Upper lobe of left lung (tissue), 6 donors: ENCODE results near the gene OTOF. TPM values are rescaled to one million over a fixed set of nuclear protein-coding genes. Genes with fewer than 3 reads are reported as not detected.

Experiments
- ATAC-seq, 2 donors: fragments of 200-7000 bp; cut with Tn5 transposase; one replicate each; pipeline ENCODE4 v1.9.1; 2022; ENCODE audit warnings: mild to moderate bottlenecking in 2 of 2, moderate library complexity in 2 of 2; ENCODE audit not compliant: low FRiP score in 2 of 2
- DNase-seq, 2 donors: peaks; one replicate each; pipeline ENCODE4 v3.0.0-alpha.2; 2019 to 2020
- H3K27ac ChIP-seq, 4 donors: fragments of 200-600 bp; sonication (generic); one replicate each; pipeline ENCODE4 v1.5.1; 2016 to 2019
- H3K27me3 ChIP-seq, 4 donors: fragments of 200-600 bp; sonication (generic); one replicate each; pipeline ENCODE4 v1.5.1; 2017 to 2019
- H3K36me3 ChIP-seq, 4 donors: fragments of 200-600 bp; sonication (generic); one replicate each; pipeline ENCODE4 v1.5.1; 2016 to 2019
- H3K4me1 ChIP-seq, 4 donors: fragments of 200-600 bp; sonication (generic); one replicate each; pipeline ENCODE4 v1.5.1; 2018 to 2019
- H3K4me3 ChIP-seq, 4 donors: fragments of 200-600 bp; sonication (generic); one replicate each; pipeline ENCODE4 v1.5.1; 2017 to 2019; ENCODE audit warnings: mild to moderate bottlenecking in 2 of 4, moderate library complexity in 1 of 4
- H3K9me3 ChIP-seq, 4 donors: fragments of 200-600 bp; sonication (generic); one replicate each; pipeline ENCODE4 v1.5.1; 2018 to 2019
- CTCF ChIP-seq, 6 experiments: fragments of 450-650 bp in 4 of 6; fragments of 200-600 bp in 2 of 6; sonication (generic) in 2 of 6; IDR thresholded peaks; one replicate each; pipeline ENCODE4 v1.5.1; 2016 to 2019; ENCODE audit warnings: antibody characterized with exemption in 6 of 6
- EP300 ChIP-seq, 4 donors: sonication (generic); formaldehyde crosslinking; IDR thresholded peaks; one replicate each; pipeline ENCODE4 v1.5.1; 2017; ENCODE audit warnings: antibody characterized with exemption in 4 of 4, control low read depth in 2 of 4
- POLR2A ChIP-seq, 4 donors: fragments of 450-650 bp; IDR thresholded peaks; one replicate each; pipeline ENCODE4 v1.5.1; 2016 to 2017; ENCODE audit warnings: antibody characterized with exemption in 4 of 4, mild to moderate bottlenecking in 2 of 4
- POLR2AphosphoS5 ChIP-seq, 2 donors: sonication (generic); formaldehyde crosslinking; IDR thresholded peaks; one replicate each; pipeline ENCODE4 v1.5.1; 2017; ENCODE audit warnings: antibody characterized with exemption in 2 of 2
- WGBS, 2 donors: methylation state at CpG; one replicate each; pipeline ENCODE4 v1.1.5; 2017 to 2018; 5-methylcytosine and 5-hydroxymethylcytosine counted together
- total RNA-seq, 6 donors: library from RNA; depleted of rRNA in 4 of 6; stranded (reverse); fragments of >200 nt in 4 of 6; gene quantifications; one replicate each; pipeline versions ENCODE4 v1.1.0 to v1.2.1, GENCODE V29; 2016 to 2021
- donor health status: DM: no; HTN: no; CAD: no; lungs with moderate emphysema.
- donor health status: DM: no; HTN: yes; CAD: no; lungs with severe emphysema.

Gene OTOF
- total RNA-seq, 6 donors from 2014 or later: 0.10 to 0.15 (median 0.11) TPM; not detected in 3

- Histone ChIP-seq H3K27me3 (no peaks in the 10 kb centered on the region), H3K9me3 (no peaks in the 10 kb centered on the region), H3K4me3 (no peak overlapping the region), H3K27ac (no peak overlapping the region), H3K4me1 (no peaks in the 10 kb centered on the region), H3K36me3 (no peaks in the 10 kb centered on the region)
- WGBS, 2 donors: 50 to 81% methylated on average over 3 to 8 of the region's 8 CpGs
- ATAC-seq (no peak), DNase-seq (no peak)
- TF ChIP-seq POLR2AphosphoS5 (IDR thresholded peaks at IDR 0.05): no peak
- no peak for TF ChIP-seq POLR2A (IDR thresholded peaks at IDR 0.05)
- no peak for TF ChIP-seq EP300 (IDR thresholded peaks at IDR 0.05)
- TF ChIP-seq CTCF (IDR thresholded peaks at IDR 0.05): no peak
Measured at GRCh38 chr2:26519396-26520147, 41.6 kb upstream of the OTOF start.

- WGBS, 2 donors: 86 to 89% methylated on average over 1 to 11 of the region's 11 CpGs
- no peaks in the 10 kb centered on the region for H3K27me3 ChIP-seq
- H3K36me3 ChIP-seq: no peaks in the 10 kb centered on the region
- H3K4me1 ChIP-seq: no peaks in the 10 kb centered on the region
- H3K27ac ChIP-seq: no peak overlapping the region
- ATAC-seq (no peak), DNase-seq (peak in 1 of 2 donors; percentile 59)
- H3K9me3 ChIP-seq: no peaks in the 10 kb centered on the region
- TF ChIP-seq POLR2A (IDR thresholded peaks at IDR 0.05) (no peak), EP300 (IDR thresholded peaks at IDR 0.05) (no peak)
- H3K4me3 ChIP-seq: no peak overlapping the region
Measured at GRCh38 chr2:26516781-26517180, 38.9 kb upstream of the OTOF start.

GRCh38 chr2:26516246-26516645 lies 38.3 kb upstream of the OTOF start:
- ATAC-seq: no peak
- TF ChIP-seq POLR2AphosphoS5 (IDR thresholded peaks at IDR 0.05): no peak
- TF ChIP-seq CTCF (IDR thresholded peaks at IDR 0.05): no peak
- TF ChIP-seq EP300 (IDR thresholded peaks at IDR 0.05): no peak
- no peak for TF ChIP-seq POLR2A (IDR thresholded peaks at IDR 0.05)
- no peaks in the 10 kb centered on the region for H3K9me3 ChIP-seq
- peak in 1 of 2 donors; percentile 59 for DNase-seq
- no peak overlapping the region for H3K27ac ChIP-seq
- WGBS, 2 donors: 91 to 97% methylated on average over 5 to 10 of the region's 10 CpGs
- no peak overlapping the region for H3K4me3 ChIP-seq
- H3K27me3 ChIP-seq: no peaks in the 10 kb centered on the region
- H3K4me1 ChIP-seq: no peaks in the 10 kb centered on the region
- no peaks in the 10 kb centered on the region for H3K36me3 ChIP-seq

- no peaks in the 10 kb centered on the region for H3K4me1 ChIP-seq
- DNase-seq: no peak
- H3K9me3 ChIP-seq: no peaks in the 10 kb centered on the region
- H3K36me3 ChIP-seq: no peaks in the 10 kb centered on the region
- TF ChIP-seq POLR2A (IDR thresholded peaks at IDR 0.05): no peak
- no peak for TF ChIP-seq EP300 (IDR thresholded peaks at IDR 0.05)
- no peak for TF ChIP-seq CTCF (IDR thresholded peaks at IDR 0.05)
- no peak for TF ChIP-seq POLR2AphosphoS5 (IDR thresholded peaks at IDR 0.05)
- H3K27me3 ChIP-seq: no peaks in the 10 kb centered on the region
- WGBS, 2 donors: 62 to 95% methylated on average over 3 of the region's 5 CpGs
- no peak overlapping the region for H3K4me3 ChIP-seq
- no peak overlapping the region for H3K27ac ChIP-seq
- ATAC-seq: no peak
Measured at GRCh38 chr2:26515771-26516170, 37.8 kb upstream of the OTOF start.

GRCh38 chr2:26514045-26514444 lies 36.1 kb upstream of the OTOF start:
- no peak for ATAC-seq
- Histone ChIP-seq H3K27ac (no peak overlapping the region), H3K36me3 (no peaks in the 10 kb centered on the region), H3K9me3 (no peaks in the 10 kb centered on the region), H3K27me3 (no peaks in the 10 kb centered on the region), H3K4me1 (no peaks in the 10 kb centered on the region), H3K4me3 (no peak overlapping the region)
- no peak for DNase-seq
- 91 to 100% methylated on average over 2 to 7 of the region's 7 CpGs for WGBS, 2 donors
- TF ChIP-seq EP300 (IDR thresholded peaks at IDR 0.05) (no peak), POLR2A (IDR thresholded peaks at IDR 0.05) (no peak), CTCF (IDR thresholded peaks at IDR 0.05) (no peak), POLR2AphosphoS5 (IDR thresholded peaks at IDR 0.05) (no peak)
